ENCODE data around the gene LAMC2.

DNA sequence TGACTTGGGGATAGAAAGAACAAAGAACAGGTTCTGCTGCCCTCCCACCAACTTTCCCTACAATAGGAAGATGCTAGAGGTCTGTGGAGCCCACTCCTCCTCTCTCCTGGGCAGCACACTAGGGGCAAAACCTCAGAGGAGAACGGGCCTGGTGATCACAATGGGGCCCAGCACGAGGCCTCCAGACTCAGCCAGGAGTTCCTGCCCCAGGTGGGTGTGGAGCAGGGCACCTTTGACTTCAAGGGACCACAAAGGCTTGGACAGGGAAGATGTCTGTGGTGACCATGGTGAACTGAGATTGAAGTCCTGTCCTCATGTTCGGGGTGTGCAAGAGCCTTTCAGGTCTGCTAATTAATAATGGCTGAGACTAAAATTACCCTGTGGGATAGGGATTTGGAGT, 88.8 kb downstream of the LAMC2 start:
- TF ChIP-seq, protein P1, sequence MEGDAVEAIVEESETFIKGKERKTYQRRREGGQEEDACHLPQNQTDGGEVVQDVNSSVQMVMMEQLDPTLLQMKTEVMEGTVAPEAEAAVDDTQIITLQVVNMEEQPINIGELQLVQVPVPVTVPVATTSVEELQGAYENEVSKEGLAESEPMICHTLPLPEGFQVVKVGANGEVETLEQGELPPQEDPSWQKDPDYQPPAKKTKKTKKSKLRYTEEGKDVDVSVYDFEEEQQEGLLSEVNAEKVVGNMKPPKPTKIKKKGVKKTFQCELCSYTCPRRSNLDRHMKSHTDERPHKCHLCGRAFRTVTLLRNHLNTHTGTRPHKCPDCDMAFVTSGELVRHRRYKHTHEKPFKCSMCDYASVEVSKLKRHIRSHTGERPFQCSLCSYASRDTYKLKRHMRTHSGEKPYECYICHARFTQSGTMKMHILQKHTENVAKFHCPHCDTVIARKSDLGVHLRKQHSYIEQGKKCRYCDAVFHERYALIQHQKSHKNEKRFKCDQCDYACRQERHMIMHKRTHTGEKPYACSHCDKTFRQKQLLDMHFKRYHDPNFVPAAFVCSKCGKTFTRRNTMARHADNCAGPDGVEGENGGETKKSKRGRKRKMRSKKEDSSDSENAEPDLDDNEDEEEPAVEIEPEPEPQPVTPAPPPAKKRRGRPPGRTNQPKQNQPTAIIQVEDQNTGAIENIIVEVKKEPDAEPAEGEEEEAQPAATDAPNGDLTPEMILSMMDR (IDR thresholded peaks at IDR 0.05; ENCODE audit: borderline replicate concordance, extremely low read depth, low read length, poor library complexity, severe bottlenecking) = no peak
- no peak for TF ChIP-seq EZH2 (IDR thresholded peaks at IDR 0.05; ENCODE audit: borderline replicate concordance, low read depth, low read length, severe bottlenecking)
